ENCODE measurements around the gene MYO3B. TPM values are rescaled to one million over a fixed set of nuclear protein-coding genes. Genes with fewer than 3 reads are reported as not detected.
"Not testable (repeated sequence)": the region's sequence is repeated elsewhere in the genome, so short reads cannot be mapped to it uniquely, and the experiment has no call there.

Gene MYO3B
- total RNA-seq, 1 experiment from 2014 or later: not detected

- Histone ChIP-seq H3K36me3 (no peaks in the 10 kb centered on the region), H3K9me3 (no peaks in the 10 kb centered on the region), H3K27me3 (no peaks in the 10 kb centered on the region; the same call in 1 of the 2 replicates), H3K4me3 (no peak overlapping the region)
- no peak for DNase-seq
Measured at GRCh38 chr2:170201275-170201674, 23.3 kb downstream of the MYO3B start.

GRCh38 chr2:170201734-170202393, 23.9 kb downstream of the MYO3B start:
- Histone ChIP-seq H3K4me3 (no peak overlapping the region), H3K9me3 (no peaks in the 10 kb centered on the region), H3K27me3 (no peaks in the 10 kb centered on the region; the same call in 1 of the 2 replicates), H3K36me3 (no peaks in the 10 kb centered on the region)
- no peak for DNase-seq

GRCh38 chr2:170202437-170202836, 24.5 kb downstream of the MYO3B start:
- no peak for DNase-seq
- Histone ChIP-seq H3K9me3 (no peaks in the 10 kb centered on the region), H3K27me3 (no peaks in the 10 kb centered on the region; the same call in 1 of the 2 replicates), H3K36me3 (no peaks in the 10 kb centered on the region), H3K4me3 (no peak overlapping the region)

GRCh38 chr2:170204298-170204951, 26.5 kb downstream of the MYO3B start:
- Histone ChIP-seq H3K27me3 (no peaks in the 10 kb centered on the region), H3K9me3 (0 out of 2 replicates have a peak, but pooled peaks cover 1% of the 10 kb centered on the region), H3K4me3 (no peak overlapping the region), H3K36me3 (no peaks in the 10 kb centered on the region)
- DNase-seq: no peak

- Histone ChIP-seq H3K4me3 (no peak overlapping the region), H3K36me3 (no peaks in the 10 kb centered on the region), H3K9me3 (peaks cover 7% of the 10 kb centered on the region; the same call in 1 of the 2 replicates), H3K27me3 (no peaks in the 10 kb centered on the region)
- DNase-seq: no peak
Measured at GRCh38 chr2:170206246-170206645, 28.3 kb downstream of the MYO3B start.

- Histone ChIP-seq H3K9me3 (peaks cover 7% of the 10 kb centered on the region; the same call in 1 of the 2 replicates), H3K36me3 (no peaks in the 10 kb centered on the region), H3K27me3 (no peaks in the 10 kb centered on the region), H3K4me3 (no peak overlapping the region)
- DNase-seq: no peak
Measured at GRCh38 chr2:170206805-170207407, 29.0 kb downstream of the MYO3B start.

- Histone ChIP-seq H3K36me3 (no peaks in the 10 kb centered on the region), H3K27me3 (no peaks in the 10 kb centered on the region), H3K9me3 (peaks cover 7% of the 10 kb centered on the region; the same call in 1 of the 2 replicates), H3K4me3 (no peak overlapping the region)
- no peak for DNase-seq
Measured at GRCh38 chr2:170207901-170208300, 30.0 kb downstream of the MYO3B start.

- no peaks in the 10 kb centered on the region for H3K27me3 ChIP-seq
- no peak overlapping the region for H3K4me3 ChIP-seq
- H3K36me3 ChIP-seq: no peaks in the 10 kb centered on the region
- H3K9me3 ChIP-seq: peaks cover 7% of the 10 kb centered on the region; the same call in 1 of the 2 replicates
- no peak for DNase-seq
Measured at GRCh38 chr2:170208967-170209366, 31.0 kb downstream of the MYO3B start.

GRCh38 chr2:170212625-170213280, 34.8 kb downstream of the MYO3B start:
- Histone ChIP-seq H3K36me3 (no peaks in the 10 kb centered on the region), H3K9me3 (peaks cover 7% of the 10 kb centered on the region; the same call in 1 of the 2 replicates), H3K4me3 (no peak overlapping the region), H3K27me3 (no peaks in the 10 kb centered on the region)
- DNase-seq: no peak

- DNase-seq, H3K4me3 ChIP-seq: not testable (repeated sequence)
Measured at GRCh38 chr2:170213281-170213625, 35.3 kb downstream of the MYO3B start.

GRCh38 chr2:170213651-170214050, 35.7 kb downstream of the MYO3B start:
- no peaks in the 10 kb centered on the region for H3K27me3 ChIP-seq
- no peak overlapping the region for H3K4me3 ChIP-seq

More at GRCh38 chr2:170213281-170213625, 35.3 kb downstream of the MYO3B start:
- H3K36me3 ChIP-seq, H3K9me3 ChIP-seq, H3K27me3 ChIP-seq: not testable (repeated sequence)

GRCh38 chr2:170214309-170214948, 36.5 kb downstream of the MYO3B start:
- no peak for DNase-seq
- Histone ChIP-seq H3K9me3 (peaks cover 5% of the 10 kb centered on the region; the same call in 1 of the 2 replicates), H3K36me3 (no peaks in the 10 kb centered on the region), H3K4me3 (no peak overlapping the region), H3K27me3 (no peaks in the 10 kb centered on the region)

More at GRCh38 chr2:170213651-170214050, 35.7 kb downstream of the MYO3B start:
- no peak for DNase-seq
- Histone ChIP-seq H3K9me3 (peaks cover 7% of the 10 kb centered on the region; the same call in 1 of the 2 replicates), H3K36me3 (no peaks in the 10 kb centered on the region)

GRCh38 chr2:170215021-170215420, 37.1 kb downstream of the MYO3B start:
- no peak for DNase-seq
- peaks cover 3% of the 10 kb centered on the region; the same call in 1 of the 2 replicates for H3K9me3 ChIP-seq
- H3K36me3 ChIP-seq: no peaks in the 10 kb centered on the region
- H3K27me3 ChIP-seq: no peaks in the 10 kb centered on the region
- no peak overlapping the region for H3K4me3 ChIP-seq

GRCh38 chr2:170216428-170216827, 38.5 kb downstream of the MYO3B start:
- Histone ChIP-seq H3K27me3 (no peaks in the 10 kb centered on the region), H3K9me3 (no peaks in the 10 kb centered on the region), H3K4me3 (no peak overlapping the region), H3K36me3 (no peaks in the 10 kb centered on the region)
- DNase-seq: no peak

- DNase-seq: no peak
- no peak overlapping the region for H3K4me3 ChIP-seq
- H3K36me3 ChIP-seq: no peaks in the 10 kb centered on the region
- no peaks in the 10 kb centered on the region for H3K9me3 ChIP-seq
- H3K27me3 ChIP-seq: no peaks in the 10 kb centered on the region
Measured at GRCh38 chr2:170216981-170217380, 39.0 kb downstream of the MYO3B start.

GRCh38 chr2:170217778-170218251, 39.9 kb downstream of the MYO3B start:
- no peaks in the 10 kb centered on the region for H3K9me3 ChIP-seq
- H3K36me3 ChIP-seq: no peaks in the 10 kb centered on the region
- no peaks in the 10 kb centered on the region for H3K27me3 ChIP-seq
- H3K4me3 ChIP-seq: no peak overlapping the region
- DNase-seq: no peak
